ENCODE results near the gene LAMB4.

Gene LAMB4

GRCh38 chr7:108118959-108119358 lies 11.2 kb downstream of the LAMB4 start:
- DNase-seq: no peak
- H3K9ac ChIP-seq (ENCODE audit: low read length): no peak overlapping the region
- H3K27me3 ChIP-seq (replicated peaks; ENCODE audit: insufficient read depth, low read length): no peaks in the 10 kb centered on the region
- no peaks in the 10 kb centered on the region for H4K20me1 ChIP-seq (ENCODE audit: insufficient read depth, low read length)
- no peaks in the 10 kb centered on the region for H3K36me3 ChIP-seq (replicated peaks; ENCODE audit: insufficient read depth, low read length)
- H3K27ac ChIP-seq (ENCODE audit: low read length): no peak overlapping the region
- no peaks in the 10 kb centered on the region for H3K9me2 ChIP-seq (replicated peaks; ENCODE audit: insufficient read depth, low read length)
- H3K9me3 ChIP-seq (replicated peaks; ENCODE audit: insufficient read depth, low read length): no peaks in the 10 kb centered on the region
- no peaks in the 10 kb centered on the region for H3F3A ChIP-seq (ENCODE audit: insufficient read depth, low read length)
- H2AFZ ChIP-seq (ENCODE audit: low read length): no peak overlapping the region
- TF ChIP-seq CTCF (IDR thresholded peaks at IDR 0.05; ENCODE audit: low read length) (no peak), EZH2phosphoT487 (IDR thresholded peaks at IDR 0.05; ENCODE audit: low read length) (no peak), EZH2 (optimal IDR thresholded peaks at IDR 0.05; ENCODE audit: low read depth, low read length) (no peak)
- H3K4me3 ChIP-seq (ENCODE audit: low read length): no peak overlapping the region
- H3K4me2 ChIP-seq (ENCODE audit: low read depth, low read length): no peak overlapping the region
- no peaks in the 10 kb centered on the region for H3K79me2 ChIP-seq (ENCODE audit: low read length)
- H3K4me1 ChIP-seq (ENCODE audit: low read length): no peaks in the 10 kb centered on the region

GRCh38 chr7:108114117-108114841 lies 15.9 kb downstream of the LAMB4 start:
- Histone ChIP-seq H3K27ac (ENCODE audit: low read length) (no peak overlapping the region), H2AFZ (ENCODE audit: low read length) (no peak overlapping the region), H3K79me2 (ENCODE audit: low read length) (no peaks in the 10 kb centered on the region), H3K4me2 (ENCODE audit: low read depth, low read length) (no peak overlapping the region), H3K9me3 (replicated peaks; ENCODE audit: insufficient read depth, low read length) (no peaks in the 10 kb centered on the region), H3K36me3 (replicated peaks; ENCODE audit: insufficient read depth, low read length) (no peaks in the 10 kb centered on the region), H3K9ac (ENCODE audit: low read length) (no peak overlapping the region), H3K4me1 (ENCODE audit: low read length) (no peaks in the 10 kb centered on the region), H4K20me1 (ENCODE audit: insufficient read depth, low read length) (no peaks in the 10 kb centered on the region), H3K9me2 (replicated peaks; ENCODE audit: insufficient read depth, low read length) (no peaks in the 10 kb centered on the region), H3F3A (ENCODE audit: insufficient read depth, low read length) (no peaks in the 10 kb centered on the region), H3K27me3 (replicated peaks; ENCODE audit: insufficient read depth, low read length) (no peaks in the 10 kb centered on the region), H3K4me3 (ENCODE audit: low read length) (no peak overlapping the region)
- TF ChIP-seq EZH2phosphoT487 (IDR thresholded peaks at IDR 0.05; ENCODE audit: low read length) (no peak), CTCF (IDR thresholded peaks at IDR 0.05; ENCODE audit: low read length) (peak; percentile 86)
- peak; percentile 54 for DNase-seq

DNA sequence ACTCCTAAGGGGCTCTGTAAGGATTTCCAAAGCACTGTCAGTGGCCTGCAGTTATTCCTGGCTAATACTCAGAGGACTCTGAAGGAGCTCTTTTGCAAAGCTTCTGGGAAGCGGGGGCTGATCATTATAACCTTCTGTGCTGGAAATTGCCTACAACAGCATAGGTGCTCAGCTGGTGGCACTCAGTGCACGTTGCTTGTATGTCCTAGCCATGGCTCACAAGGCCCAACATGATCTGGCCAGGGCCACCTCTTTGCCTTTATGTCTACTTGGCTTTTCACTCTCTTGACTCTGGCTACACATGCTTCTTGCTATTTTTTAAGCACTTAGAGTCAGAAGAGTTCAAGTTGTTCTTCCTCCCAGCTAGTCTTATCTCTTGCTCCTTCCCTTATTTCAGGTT lies 17.5 kb downstream of the LAMB4 start:
- Histone ChIP-seq H3K36me3 (replicated peaks; ENCODE audit: insufficient read depth, low read length) (no peaks in the 10 kb centered on the region), H3K79me2 (ENCODE audit: low read length) (no peaks in the 10 kb centered on the region), H2AFZ (ENCODE audit: low read length) (no peak overlapping the region), H3K9me2 (replicated peaks; ENCODE audit: insufficient read depth, low read length) (no peaks in the 10 kb centered on the region), H3K4me3 (ENCODE audit: low read length) (no peak overlapping the region), H3K9me3 (replicated peaks; ENCODE audit: insufficient read depth, low read length) (no peaks in the 10 kb centered on the region), H3K27me3 (replicated peaks; ENCODE audit: insufficient read depth, low read length) (no peaks in the 10 kb centered on the region), H3K9ac (ENCODE audit: low read length) (no peak overlapping the region), H3K4me1 (ENCODE audit: low read length) (no peaks in the 10 kb centered on the region), H3K4me2 (ENCODE audit: low read depth, low read length) (no peak overlapping the region), H3F3A (ENCODE audit: insufficient read depth, low read length) (no peaks in the 10 kb centered on the region), H4K20me1 (ENCODE audit: insufficient read depth, low read length) (no peaks in the 10 kb centered on the region), H3K27ac (ENCODE audit: low read length) (no peak overlapping the region)
- no peak for TF ChIP-seq CTCF (IDR thresholded peaks at IDR 0.05; ENCODE audit: low read length)
- no peak for TF ChIP-seq EZH2 (optimal IDR thresholded peaks at IDR 0.05; ENCODE audit: low read depth, low read length)
- no peak for TF ChIP-seq EZH2phosphoT487 (IDR thresholded peaks at IDR 0.05; ENCODE audit: low read length)
- no peak for DNase-seq
